Neural progenitor cell (in vitro differentiated cells): ENCODE data around the gene VEZF1. TPM values are rescaled to one million over a fixed set of nuclear protein-coding genes. Genes with fewer than 3 reads are reported as not detected.
A peak's percentile ranks its signal among the peaks of the same experiment; 100 is the strongest.

ENCODE experiments used
- DNase-seq: peaks from one replicate; pipeline ENCODE4 v3.0.0-alpha.2; 2016; ENCODE audit warnings: low spot score
- H2AFZ ChIP-seq: fragments of 200-600 bp; sonication (generic); replicated peaks from 2 replicates; pipeline ENCODE4 v1.6.1; 2016; ENCODE audit warnings: antibody characterized with exemption
- H3F3A ChIP-seq: fragments of 200-600 bp; sonication (generic); 2 replicates; pipeline ENCODE4 v1.6.1; 2016; ENCODE audit warnings: antibody characterized with exemption, low read depth
- H3K27ac ChIP-seq: fragments of 200-600 bp; sonication (generic); 2 replicates; pipeline ENCODE4 v1.5.1; 2016; ENCODE audit warnings: mild to moderate bottlenecking
- H3K27me3 ChIP-seq: fragments of 200-600 bp; sonication (generic); 2 replicates; pipeline ENCODE4 v1.6.1; 2016; ENCODE audit warnings: mild to moderate bottlenecking, moderate library complexity
- H3K36me3 ChIP-seq: fragments of 200-600 bp; sonication (generic); 2 replicates; pipeline ENCODE4 v1.5.1; 2016
- H3K4me1 ChIP-seq: fragments of 200-600 bp; sonication (generic); 2 replicates; pipeline ENCODE4 v1.6.1; 2016; ENCODE audit warnings: mixed run types
- H3K4me2 ChIP-seq: fragments of 200-600 bp; sonication (generic); 2 replicates; pipeline ENCODE4 v1.6.1; 2016
- H3K4me3 ChIP-seq: fragments of 200-600 bp; sonication (generic); 2 replicates; pipeline ENCODE4 v1.5.1; 2016
- H3K79me2 ChIP-seq: fragments of 200-600 bp; sonication (generic); 2 replicates; pipeline ENCODE4 v1.6.1; 2016; ENCODE audit warnings: low read depth
- H3K9ac ChIP-seq: fragments of 200-600 bp; sonication (generic); 2 replicates; pipeline ENCODE4 v1.6.1; 2016
- H3K9me3 ChIP-seq: fragments of 200-600 bp; sonication (generic); 2 replicates; pipeline ENCODE4 v1.5.1; 2016; ENCODE audit warnings: low read depth
- H4K20me1 ChIP-seq: fragments of 200-600 bp; sonication (generic); 2 replicates; pipeline ENCODE4 v1.6.1; 2016; ENCODE audit warnings: low read depth
- H3K27ac Mint-ChIP-seq: 3 replicates; pipeline ENCODE4 v1.8.0; 2021; ENCODE audit warnings: mixed read lengths
- H3K27me3 Mint-ChIP-seq: 2 replicates; pipeline ENCODE4 v1.8.0; 2022; ENCODE audit warnings: low read depth, mild to moderate bottlenecking, inconsistent platforms, moderate library complexity, mixed read lengths; ENCODE audit not compliant: insufficient read depth
- H3K36me3 Mint-ChIP-seq: 3 replicates; pipeline ENCODE4 v1.8.0; 2021; ENCODE audit warnings: mixed read lengths
- H3K4me1 Mint-ChIP-seq: 3 replicates; pipeline ENCODE4 v1.8.0; 2021; ENCODE audit warnings: mixed read lengths
- H3K4me3 Mint-ChIP-seq: 3 replicates; pipeline ENCODE4 v1.8.0; 2021; ENCODE audit warnings: mild to moderate bottlenecking, moderate library complexity, mixed read lengths
- H3K9me3 Mint-ChIP-seq: 3 replicates; pipeline ENCODE4 v1.8.0; 2020; ENCODE audit warnings: mixed read lengths
- CTCF ChIP-seq: fragments of 200-600 bp; sonication (generic); IDR thresholded peaks from 2 replicates; pipeline ENCODE4 v1.5.1; 2017; ENCODE audit warnings: antibody characterized with exemption, mild to moderate bottlenecking
- EZH2 ChIP-seq: fragments of 200-600 bp; sonication (generic); IDR thresholded peaks from 2 replicates; pipeline ENCODE4 v1.6.1; 2017; ENCODE audit warnings: antibody characterized with exemption, mild to moderate bottlenecking, moderate library complexity
- EZH2phosphoT487 ChIP-seq: fragments of 200-600 bp; sonication (generic); IDR thresholded peaks from 2 replicates; pipeline ENCODE4 v1.6.1; 2017; ENCODE audit warnings: antibody characterized with exemption
- total RNA-seq: library from RNA; depleted of rRNA; stranded (reverse); fragments of >200 nt; gene quantifications from 2 replicates; pipeline ENCODE4 v1.2.3, GENCODE V29; 2015; ENCODE audit warnings: low replicate concordance

The VEZF1 gene
- total RNA-seq, 1 donor from 2014 or later: 90.4 TPM

- H3K4me3 Mint-ChIP-seq: peak overlapping the region; percentile 25
- peaks cover 41% of the 10 kb centered on the region for H3K27me3 ChIP-seq
- no peak overlapping the region for H3K4me3 ChIP-seq
- no peak for TF ChIP-seq CTCF
- TF ChIP-seq EZH2: no peak
- no peak for TF ChIP-seq EZH2phosphoT487
- no peak overlapping the region for H3K9ac ChIP-seq
- peaks cover 8% of the 10 kb centered on the region for H3K27me3 Mint-ChIP-seq
- H3F3A ChIP-seq: peaks cover 18% of the 10 kb centered on the region
- H3K27ac ChIP-seq: no peak overlapping the region
- no peak for DNase-seq
- H3K36me3 Mint-ChIP-seq: peaks cover 6% of the 10 kb centered on the region
- no peaks in the 10 kb centered on the region for H4K20me1 ChIP-seq
- peaks cover 39% of the 10 kb centered on the region for H3K4me1 Mint-ChIP-seq
- no peaks in the 10 kb centered on the region for H3K9me3 Mint-ChIP-seq
- H3K9me3 ChIP-seq: no peaks in the 10 kb centered on the region
- H2AFZ ChIP-seq: no peak overlapping the region
- H3K79me2 ChIP-seq: no peaks in the 10 kb centered on the region
- no peak overlapping the region for H3K4me2 ChIP-seq
- H3K27ac Mint-ChIP-seq: no peak overlapping the region
- H3K36me3 ChIP-seq: no peaks in the 10 kb centered on the region
- peaks cover 14% of the 10 kb centered on the region for H3K4me1 ChIP-seq
These were observed 30.2 kb downstream of the VEZF1 start for GRCh38 chr17:57957886-57958285.

GRCh38 chr17:57957120-57957850 lies 30.8 kb downstream of the VEZF1 start:
- Histone ChIP-seq H2AFZ (no peak overlapping the region), H3K27me3 (peaks cover 41% of the 10 kb centered on the region), H4K20me1 (no peaks in the 10 kb centered on the region), H3K9ac (no peak overlapping the region), H3K27ac (no peak overlapping the region), H3K36me3 (no peaks in the 10 kb centered on the region), H3K4me2 (no peak overlapping the region), H3K4me1 (peaks cover 19% of the 10 kb centered on the region), H3K79me2 (no peaks in the 10 kb centered on the region), H3K9me3 (no peaks in the 10 kb centered on the region), H3K4me3 (no peak overlapping the region), H3F3A (peaks cover 18% of the 10 kb centered on the region)
- H3K9me3 Mint-ChIP-seq: no peaks in the 10 kb centered on the region
- no peak overlapping the region for H3K27ac Mint-ChIP-seq
- peaks cover 8% of the 10 kb centered on the region for H3K27me3 Mint-ChIP-seq
- H3K4me3 Mint-ChIP-seq: peak overlapping the region; percentile 25
- DNase-seq: no peak
- peaks cover 45% of the 10 kb centered on the region for H3K4me1 Mint-ChIP-seq
- TF ChIP-seq EZH2: no peak
- no peak for TF ChIP-seq EZH2phosphoT487
- TF ChIP-seq CTCF: no peak
- peaks cover 7% of the 10 kb centered on the region for H3K36me3 Mint-ChIP-seq

DNA sequence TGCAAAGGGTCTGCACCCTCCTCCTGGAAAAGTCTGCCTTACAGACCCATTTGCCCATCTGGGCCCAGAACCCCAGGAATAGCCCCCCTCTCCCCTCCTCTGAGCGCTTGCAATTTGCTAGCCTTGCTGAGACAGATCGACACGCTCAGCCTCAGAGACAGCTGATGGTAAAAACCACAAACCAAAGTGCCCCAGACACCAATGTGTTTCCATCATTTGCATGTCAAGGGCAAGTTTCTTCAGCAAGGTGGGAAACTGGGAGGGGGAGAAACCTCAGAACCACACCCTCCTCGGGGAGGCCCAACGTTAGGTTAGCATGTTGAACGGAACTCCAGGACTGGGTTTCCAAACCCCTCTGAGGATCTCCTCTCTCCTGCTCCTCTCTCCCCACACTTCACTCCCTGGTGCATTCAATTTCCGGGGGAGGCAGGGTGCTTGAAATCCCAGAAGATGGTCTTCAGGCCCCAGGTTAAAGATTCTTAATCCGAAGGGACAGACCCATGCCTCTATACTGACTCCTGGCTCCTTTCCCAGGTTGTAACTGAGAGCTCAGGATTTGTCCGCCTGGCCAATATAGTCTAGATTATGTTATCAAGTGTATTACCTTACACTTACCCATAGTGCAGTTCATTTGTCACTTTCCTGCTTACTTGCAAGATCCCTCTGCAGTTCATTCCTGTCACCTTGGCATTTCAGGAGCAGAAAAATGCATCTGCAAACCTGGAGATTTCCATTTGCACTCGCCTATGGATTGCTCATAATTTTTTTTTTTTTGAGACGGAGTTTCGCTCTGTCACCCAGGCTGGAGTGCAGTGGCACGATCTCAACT lies 31.5 kb downstream of the VEZF1 start:
- TF ChIP-seq EZH2 (no peak), EZH2phosphoT487 (no peak), CTCF (no peak)
- DNase-seq: no peak
- peaks cover 19% of the 10 kb centered on the region for H3K4me1 ChIP-seq
- Mint-ChIP-seq H3K4me3 (peak overlapping the region; percentile 85), H3K27me3 (peaks cover 4% of the 10 kb centered on the region), H3K27ac (peak overlapping the region; percentile 94), H3K4me1 (peaks cover 51% of the 10 kb centered on the region), H3K36me3 (peaks cover 7% of the 10 kb centered on the region), H3K9me3 (no peaks in the 10 kb centered on the region)
- peaks cover 18% of the 10 kb centered on the region for H3F3A ChIP-seq
- H3K4me2 ChIP-seq: peak overlapping the region; percentile 96
- H3K27ac ChIP-seq: no peak overlapping the region
- H3K9ac ChIP-seq: no peak overlapping the region
- H3K79me2 ChIP-seq: no peaks in the 10 kb centered on the region
- H3K27me3 ChIP-seq: peaks cover 41% of the 10 kb centered on the region
- H4K20me1 ChIP-seq: no peaks in the 10 kb centered on the region
- H2AFZ ChIP-seq: no peak overlapping the region
- H3K4me3 ChIP-seq: no peak overlapping the region
- H3K36me3 ChIP-seq: no peaks in the 10 kb centered on the region
- H3K9me3 ChIP-seq: no peaks in the 10 kb centered on the region
